Measurements from ENCODE around the gene FAM221A.

DNA sequence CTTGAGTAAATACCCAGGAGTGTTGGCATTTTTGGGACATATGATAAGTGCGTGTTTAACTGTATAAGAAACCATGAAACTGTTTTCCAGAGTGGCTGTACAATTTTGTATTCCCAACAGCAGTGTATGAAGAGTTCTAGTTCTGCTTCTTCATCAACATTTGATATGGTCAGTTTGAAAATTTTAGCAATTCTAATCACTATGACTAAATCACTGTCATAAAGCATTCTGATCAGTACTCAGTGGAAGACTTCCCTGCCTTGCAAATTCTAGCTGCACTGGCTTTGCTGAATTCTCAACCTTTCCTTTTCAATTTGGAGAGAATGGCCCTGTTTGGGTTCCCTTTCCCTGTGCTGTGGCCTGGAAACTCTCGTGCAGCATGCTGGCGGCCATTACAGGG lies 18.6 kb upstream of the FAM221A start:
- TF ChIP-seq PHF8 (conservative IDR thresholded peaks at IDR 0.05; ENCODE audit: low read depth, low read length): no peak
- no peak for TF ChIP-seq POLR2AphosphoS5 (IDR thresholded peaks at IDR 0.05; ENCODE audit: low read depth, low read length)
- TF ChIP-seq, protein P1, sequence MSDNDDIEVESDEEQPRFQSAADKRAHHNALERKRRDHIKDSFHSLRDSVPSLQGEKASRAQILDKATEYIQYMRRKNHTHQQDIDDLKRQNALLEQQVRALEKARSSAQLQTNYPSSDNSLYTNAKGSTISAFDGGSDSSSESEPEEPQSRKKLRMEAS (IDR thresholded peaks at IDR 0.05): no peak

Measured in H1 (cell line).